ENCODE measurements around the gene TUBB6.

The TUBB6 gene

DNA sequence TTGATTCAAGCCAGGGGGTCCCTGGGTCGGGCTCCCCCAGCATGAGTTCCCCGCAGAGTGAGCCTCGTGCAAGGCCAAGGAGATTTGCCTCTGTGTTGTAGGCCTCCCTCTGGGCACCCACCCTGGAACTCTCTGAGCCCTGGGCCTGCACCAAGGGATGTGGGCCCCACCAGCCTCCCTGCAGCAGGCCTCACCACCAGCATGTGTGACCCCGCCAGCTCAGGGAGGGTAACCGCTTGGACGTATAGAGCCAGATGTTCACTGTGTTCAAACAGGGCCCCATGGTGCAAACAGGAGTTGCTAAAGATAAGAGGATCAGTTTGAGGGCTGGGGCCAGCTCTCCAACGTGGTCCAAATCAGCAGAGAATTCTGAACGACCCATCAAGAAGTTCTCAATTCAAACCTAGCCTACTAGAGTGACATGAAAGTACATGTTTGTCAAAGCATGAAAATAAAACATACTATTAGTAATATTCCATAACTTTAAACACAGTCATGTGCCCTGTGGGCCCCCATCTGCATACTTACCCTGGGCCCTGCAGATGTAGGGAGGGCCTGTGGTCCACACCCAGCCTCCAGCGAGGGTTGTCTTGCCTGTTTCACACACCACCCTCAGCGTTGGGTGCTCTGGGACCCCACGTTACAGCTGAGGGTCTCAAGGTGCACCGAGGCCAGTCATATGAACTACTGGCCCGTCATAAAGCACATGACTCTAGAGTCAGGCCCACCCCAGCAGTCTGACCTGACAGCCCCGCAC is 5.5 kb upstream of the TUBB6 start:
- TF ChIP-seq, protein P1, sequence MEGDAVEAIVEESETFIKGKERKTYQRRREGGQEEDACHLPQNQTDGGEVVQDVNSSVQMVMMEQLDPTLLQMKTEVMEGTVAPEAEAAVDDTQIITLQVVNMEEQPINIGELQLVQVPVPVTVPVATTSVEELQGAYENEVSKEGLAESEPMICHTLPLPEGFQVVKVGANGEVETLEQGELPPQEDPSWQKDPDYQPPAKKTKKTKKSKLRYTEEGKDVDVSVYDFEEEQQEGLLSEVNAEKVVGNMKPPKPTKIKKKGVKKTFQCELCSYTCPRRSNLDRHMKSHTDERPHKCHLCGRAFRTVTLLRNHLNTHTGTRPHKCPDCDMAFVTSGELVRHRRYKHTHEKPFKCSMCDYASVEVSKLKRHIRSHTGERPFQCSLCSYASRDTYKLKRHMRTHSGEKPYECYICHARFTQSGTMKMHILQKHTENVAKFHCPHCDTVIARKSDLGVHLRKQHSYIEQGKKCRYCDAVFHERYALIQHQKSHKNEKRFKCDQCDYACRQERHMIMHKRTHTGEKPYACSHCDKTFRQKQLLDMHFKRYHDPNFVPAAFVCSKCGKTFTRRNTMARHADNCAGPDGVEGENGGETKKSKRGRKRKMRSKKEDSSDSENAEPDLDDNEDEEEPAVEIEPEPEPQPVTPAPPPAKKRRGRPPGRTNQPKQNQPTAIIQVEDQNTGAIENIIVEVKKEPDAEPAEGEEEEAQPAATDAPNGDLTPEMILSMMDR (IDR thresholded peaks at IDR 0.05; ENCODE audit: low read depth, low read length, missing control alignments) = no peak
- H3K4me3 ChIP-seq (ENCODE audit: low read depth, low read length) = no peak overlapping the region
- DNase-seq (ENCODE audit: low read depth) = no peak

GRCh38 chr18:12304351-12305210 is 3.5 kb upstream of the TUBB6 start:
- TF ChIP-seq, protein P1 (IDR thresholded peaks at IDR 0.05; ENCODE audit: low read depth, low read length, missing control alignments) = no peak
- DNase-seq (ENCODE audit: low read depth) = no peak
- no peak overlapping the region for H3K4me3 ChIP-seq (ENCODE audit: low read depth, low read length)

DNA sequence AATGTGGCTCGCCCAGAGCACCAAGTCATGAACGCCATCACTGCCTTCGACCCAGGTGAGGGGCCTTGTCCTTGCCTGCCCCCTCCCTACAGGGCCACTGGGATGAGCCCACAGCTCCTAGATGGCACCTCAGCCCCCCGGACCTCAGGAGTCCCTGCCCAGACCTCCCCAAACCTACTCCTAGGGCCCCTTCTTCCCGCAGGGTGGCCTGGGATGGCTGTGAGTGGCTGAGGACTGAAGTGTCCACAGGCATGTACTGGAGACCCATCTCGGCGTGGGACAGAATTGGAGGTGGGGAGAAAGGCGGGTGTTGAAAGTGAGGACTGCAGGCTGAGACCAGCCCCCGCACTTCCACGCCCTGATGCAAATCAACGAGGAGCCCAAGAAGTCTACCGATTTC is 2.8 kb upstream of the TUBB6 start:
- DNase-seq (ENCODE audit: low read depth) = no peak
- TF ChIP-seq, protein P1 (IDR thresholded peaks at IDR 0.05; ENCODE audit: low read depth, low read length, missing control alignments) = no peak
- no peak overlapping the region for H3K4me3 ChIP-seq (ENCODE audit: low read depth, low read length)

DNA sequence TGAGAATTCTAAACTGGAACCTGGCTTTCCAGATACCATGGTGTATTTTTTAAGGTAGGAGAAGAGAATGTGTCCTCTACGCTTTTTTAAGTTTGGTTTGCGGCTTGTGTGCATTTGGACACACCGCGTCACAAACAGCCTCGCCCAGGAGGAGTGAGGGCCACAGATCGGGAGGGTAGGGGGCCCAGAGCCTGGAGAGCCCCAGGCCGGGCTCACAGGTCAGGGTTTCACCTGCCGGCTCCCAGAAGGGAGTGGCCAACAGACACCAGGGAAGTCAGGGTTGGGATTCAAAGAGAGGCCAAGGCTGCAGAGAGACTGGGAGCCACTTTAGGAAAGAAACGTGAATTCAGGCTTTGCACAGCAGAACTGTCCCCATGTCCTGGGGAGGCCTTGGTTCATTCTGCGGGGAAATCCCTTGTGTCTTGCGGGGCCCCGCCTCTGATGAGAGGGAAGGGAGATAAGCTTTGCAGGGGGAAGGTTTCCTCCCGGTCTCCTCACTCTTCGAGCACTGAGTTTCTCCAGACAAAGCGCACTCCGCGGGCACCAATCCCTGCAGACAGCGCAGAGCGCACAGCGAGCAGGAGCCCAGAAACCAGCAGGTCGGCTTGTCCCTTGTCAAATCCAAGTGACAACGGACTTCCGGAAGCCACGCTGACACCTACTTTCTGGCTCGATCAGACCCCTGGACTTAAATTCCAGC is 2.0 kb upstream of the TUBB6 start:
- TF ChIP-seq, protein P1 (IDR thresholded peaks at IDR 0.05; ENCODE audit: low read depth, low read length, missing control alignments) = no peak
- no peak for DNase-seq (ENCODE audit: low read depth)
- no peak overlapping the region for H3K4me3 ChIP-seq (ENCODE audit: low read depth, low read length)

GRCh38 chr18:12306752-12307700 is 1.0 kb upstream of the TUBB6 start:
- H3K4me3 ChIP-seq (ENCODE audit: low read depth, low read length) = no peak overlapping the region
- TF ChIP-seq, protein P1 (IDR thresholded peaks at IDR 0.05; ENCODE audit: low read depth, low read length, missing control alignments) = no peak
- no peak for DNase-seq (ENCODE audit: low read depth)

Measured in GM12864 (cell line).